ENCODE results near the gene RBPJL.

The RBPJL gene

GRCh38 chr20:45346291-45346718, 39.7 kb downstream of the RBPJL start:
- Histone ChIP-seq H3K9me2 (replicated peaks; ENCODE audit: insufficient read depth, low read length) (no peaks in the 10 kb centered on the region), H3K36me3 (ENCODE audit: low read length) (no peaks in the 10 kb centered on the region), H4K20me1 (ENCODE audit: low read depth, low read length) (no peaks in the 10 kb centered on the region), H3K27ac (ENCODE audit: low read depth, low read length) (no peak overlapping the region), H3K27me3 (ENCODE audit: low read length) (no peaks in the 10 kb centered on the region), H2AFZ (ENCODE audit: low read depth, low read length, severe bottlenecking) (no peak overlapping the region), H3F3A (ENCODE audit: insufficient read depth) (no peaks in the 10 kb centered on the region), H3K4me3 (ENCODE audit: insufficient read depth, low read length, poor library complexity, severe bottlenecking) (no peak overlapping the region), H3K9me3 (ENCODE audit: insufficient read depth, low read length) (no peaks in the 10 kb centered on the region), H3K79me2 (ENCODE audit: insufficient read depth, low read length) (no peaks in the 10 kb centered on the region), H3K9ac (ENCODE audit: low read length) (no peak overlapping the region), H3K4me2 (ENCODE audit: low read depth, low read length, poor library complexity, severe bottlenecking) (no peak overlapping the region)
- no peak for TF ChIP-seq EZH2phosphoT487 (conservative IDR thresholded peaks at IDR 0.05; ENCODE audit: low read length)

GRCh38 chr20:45346851-45347250, 40.2 kb downstream of the RBPJL start:
- no peak overlapping the region for H3K4me3 ChIP-seq (ENCODE audit: insufficient read depth, low read length, poor library complexity, severe bottlenecking)
- H4K20me1 ChIP-seq (ENCODE audit: low read depth, low read length) = no peaks in the 10 kb centered on the region
- H3K36me3 ChIP-seq (ENCODE audit: low read length) = no peaks in the 10 kb centered on the region
- H3K27me3 ChIP-seq (ENCODE audit: low read length) = no peaks in the 10 kb centered on the region
- TF ChIP-seq CTCF (IDR thresholded peaks at IDR 0.05; ENCODE audit: insufficient read depth, low read length, poor library complexity, severe bottlenecking) (no peak), EZH2phosphoT487 (conservative IDR thresholded peaks at IDR 0.05; ENCODE audit: low read length) (no peak)
- H3F3A ChIP-seq (ENCODE audit: insufficient read depth) = no peaks in the 10 kb centered on the region
- H2AFZ ChIP-seq (ENCODE audit: low read depth, low read length, severe bottlenecking) = no peak overlapping the region
- no peak overlapping the region for H3K27ac ChIP-seq (ENCODE audit: low read depth, low read length)
- no peak overlapping the region for H3K9ac ChIP-seq (ENCODE audit: low read length)
- no peaks in the 10 kb centered on the region for H3K9me3 ChIP-seq (ENCODE audit: insufficient read depth, low read length)
- no peaks in the 10 kb centered on the region for H3K9me2 ChIP-seq (replicated peaks; ENCODE audit: insufficient read depth, low read length)
- no peaks in the 10 kb centered on the region for H3K79me2 ChIP-seq (ENCODE audit: insufficient read depth, low read length)
- no peak overlapping the region for H3K4me2 ChIP-seq (ENCODE audit: low read depth, low read length, poor library complexity, severe bottlenecking)

- no peak overlapping the region for H2AFZ ChIP-seq (ENCODE audit: low read depth, low read length, severe bottlenecking)
- TF ChIP-seq EZH2phosphoT487 (conservative IDR thresholded peaks at IDR 0.05; ENCODE audit: low read length) (no peak), CTCF (IDR thresholded peaks at IDR 0.05; ENCODE audit: insufficient read depth, low read length, poor library complexity, severe bottlenecking) (no peak)
- H3K4me2 ChIP-seq (ENCODE audit: low read depth, low read length, poor library complexity, severe bottlenecking) = no peak overlapping the region
Measured at GRCh38 chr20:45347297-45347935, 40.8 kb downstream of the RBPJL start.

GRCh38 chr20:45347936-45348778, 41.5 kb downstream of the RBPJL start, which contains the start of gene SDC4:
SDC4 (minus strand) TSS chr20:45348424; CDS start chr20:45348384, 40 bp downstream.
- Histone ChIP-seq H3K9ac (ENCODE audit: low read length) (no peak within 1 kb of the TSS), H3K9me2 (replicated peaks; ENCODE audit: insufficient read depth, low read length) (no peaks in the 10 kb centered on the region), H4K20me1 (ENCODE audit: low read depth, low read length) (no peaks in the 10 kb centered on the region), H3F3A (ENCODE audit: insufficient read depth) (no peaks in the 10 kb centered on the region), H3K36me3 (ENCODE audit: low read length) (no peaks in the 10 kb centered on the region), H3K9me3 (ENCODE audit: insufficient read depth, low read length) (no peaks in the 10 kb centered on the region), H3K27ac (ENCODE audit: low read depth, low read length) (no peak within 1 kb of the TSS), H3K4me3 (ENCODE audit: insufficient read depth, low read length, poor library complexity, severe bottlenecking) (no peak within 1 kb of the TSS), H2AFZ (ENCODE audit: low read depth, low read length, severe bottlenecking) (no peak within 1 kb of the TSS), H3K4me2 (ENCODE audit: low read depth, low read length, poor library complexity, severe bottlenecking) (no peak within 1 kb of the TSS), H3K79me2 (ENCODE audit: insufficient read depth, low read length) (no peaks in the 10 kb centered on the region), H3K27me3 (ENCODE audit: low read length) (no peaks in the 10 kb centered on the region)
- no peak for TF ChIP-seq EZH2phosphoT487 (conservative IDR thresholded peaks at IDR 0.05; ENCODE audit: low read length)
- TF ChIP-seq CTCF (IDR thresholded peaks at IDR 0.05; ENCODE audit: insufficient read depth, low read length, poor library complexity, severe bottlenecking) = no peak

More at GRCh38 chr20:45347297-45347935, 40.8 kb downstream of the RBPJL start:
- no peaks in the 10 kb centered on the region for H3K36me3 ChIP-seq (ENCODE audit: low read length)
- no peak overlapping the region for H3K9ac ChIP-seq (ENCODE audit: low read length)
- H3K27me3 ChIP-seq (ENCODE audit: low read length) = no peaks in the 10 kb centered on the region
- H3K9me3 ChIP-seq (ENCODE audit: insufficient read depth, low read length) = no peaks in the 10 kb centered on the region
- no peaks in the 10 kb centered on the region for H3K9me2 ChIP-seq (replicated peaks; ENCODE audit: insufficient read depth, low read length)
- no peak overlapping the region for H3K27ac ChIP-seq (ENCODE audit: low read depth, low read length)
- H4K20me1 ChIP-seq (ENCODE audit: low read depth, low read length) = no peaks in the 10 kb centered on the region
- no peaks in the 10 kb centered on the region for H3F3A ChIP-seq (ENCODE audit: insufficient read depth)
- H3K79me2 ChIP-seq (ENCODE audit: insufficient read depth, low read length) = no peaks in the 10 kb centered on the region
- no peak overlapping the region for H3K4me3 ChIP-seq (ENCODE audit: insufficient read depth, low read length, poor library complexity, severe bottlenecking)
